HT-29 (cell line): ENCODE results near the gene CHCHD6. TPM values are rescaled to one million over a fixed set of nuclear protein-coding genes. Genes with fewer than 3 reads are reported as not detected.
A peak's percentile ranks its signal among the peaks of the same experiment; 100 is the strongest.

ENCODE experiments used
- DNase-seq: peaks from one replicate; pipeline ENCODE4 v3.0.0-alpha.2; 2015; ENCODE audit warnings: low spot score
- total RNA-seq: library from RNA; depleted of rRNA; stranded (reverse); fragments of >200 nt; shearing (Covaris generic); gene quantifications from 2 replicates; pipeline ENCODE4 v1.2.3, GENCODE V29; 2014

CHCHD6 gene
- total RNA-seq, 1 experiment from 2014 or later: 36.8 TPM

- no peak for DNase-seq
Observed at GRCh38 chr3:126826693-126827092, 122.7 kb downstream of the CHCHD6 start.

GRCh38 chr3:126827121-126827520, 123.1 kb downstream of the CHCHD6 start:
- DNase-seq: no peak

- DNase-seq: no peak
Observed at GRCh38 chr3:126828306-126828705, 124.3 kb downstream of the CHCHD6 start.

- no peak for DNase-seq
Observed at GRCh38 chr3:126832933-126833332, 128.9 kb downstream of the CHCHD6 start.

- peak; percentile 42 for DNase-seq
Observed at GRCh38 chr3:126834596-126835471, 130.8 kb downstream of the CHCHD6 start.

GRCh38 chr3:126835472-126836219, 131.6 kb downstream of the CHCHD6 start:
- DNase-seq: peak; percentile 64

- no peak for DNase-seq
Observed at GRCh38 chr3:126836220-126836860, 132.3 kb downstream of the CHCHD6 start.

GRCh38 chr3:126837773-126838172, 133.7 kb downstream of the CHCHD6 start:
- no peak for DNase-seq

- DNase-seq: no peak
Observed at GRCh38 chr3:126845920-126846715, 142.1 kb downstream of the CHCHD6 start.

GRCh38 chr3:126847061-126847460, 143.0 kb downstream of the CHCHD6 start:
- DNase-seq: no peak

- no peak for DNase-seq
Observed at GRCh38 chr3:126848991-126849390, 145.0 kb downstream of the CHCHD6 start.

GRCh38 chr3:126849768-126850167, 145.7 kb downstream of the CHCHD6 start:
- DNase-seq: no peak

- no peak for DNase-seq
Observed at GRCh38 chr3:126850370-126851085, 146.5 kb downstream of the CHCHD6 start.

GRCh38 chr3:126851382-126851781, 147.3 kb downstream of the CHCHD6 start:
- no peak for DNase-seq

GRCh38 chr3:126851934-126852333, 147.9 kb downstream of the CHCHD6 start:
- no peak for DNase-seq

- no peak for DNase-seq
Observed at GRCh38 chr3:126852511-126852910, 148.5 kb downstream of the CHCHD6 start.

GRCh38 chr3:126854666-126855065, 150.6 kb downstream of the CHCHD6 start:
- no peak for DNase-seq

- DNase-seq: no peak
Observed at GRCh38 chr3:126855374-126855773, 151.3 kb downstream of the CHCHD6 start.

GRCh38 chr3:126857928-126858327, 153.9 kb downstream of the CHCHD6 start:
- no peak for DNase-seq

GRCh38 chr3:126858401-126858800, 154.4 kb downstream of the CHCHD6 start:
- no peak for DNase-seq

GRCh38 chr3:126858887-126859286, 154.8 kb downstream of the CHCHD6 start:
- no peak for DNase-seq
